GM12878 (cell line): ENCODE data around the gene INHBC. TPM values are rescaled to one million over a fixed set of nuclear protein-coding genes. Genes with fewer than 3 reads are reported as not detected.

Source experiments
- ATAC-seq: fragments of 200-7000 bp; cut with Tn5 transposase; 3 replicates; pipeline ENCODE4 v1.9.1; 2020; ENCODE audit warnings: mild to moderate bottlenecking, moderate library complexity
- BruUV-seq: library from RNA; stranded (reverse); fragments of 400-500 nt; replicated peaks from 2 replicates; lab custom pipeline; 2021; lab: Mats Ljungman, UMichigan
- CTCF ChIA-PET: fragments of 300-600 bp; sonication (Branson Sonifier 250); formaldehyde crosslinking; extraction: SDS; loops from one replicate; lab custom pipeline; 2021; ENCODE audit warnings: inconsistent platforms; lab: Yijun Ruan, JAX
- POLR2A ChIA-PET: fragments of 350-600 bp; formaldehyde crosslinking; extraction: SDS; loops from one replicate; lab custom pipeline; 2021; ENCODE audit warnings: inconsistent platforms; lab: Charles Lee
- RAD21 ChIA-PET: fragments of 300-600 bp; sonication (Branson Sonifier 250); formaldehyde crosslinking; loops from one replicate; lab custom pipeline; 2023; ENCODE audit warnings: antibody characterized with exemption; ENCODE audit not compliant: unreplicated experiment; lab: Charles Lee
- SMC1A ChIA-PET: fragments of 300-600 bp; sonication (Branson Sonifier 250); formaldehyde crosslinking; loops from one replicate; lab custom pipeline; 2023; ENCODE audit not compliant: unreplicated experiment, uncharacterized antibody; lab: Charles Lee
- DNase-seq: peaks from one replicate; pipeline ENCODE4 v3.0.0-alpha.2; 2011; ENCODE audit warnings: low read depth, low spot score
- FAIRE-seq: peaks from 3 replicates; lab custom pipeline; 2011; peaks lifted over from hg19 to GRCh38; lab: Jason Lieb, UNC
- H2AFZ ChIP-seq: 2 replicates; pipeline ENCODE4 v1.6.0; 2011; ENCODE audit warnings: low read depth, low read length, control low read depth; ENCODE audit not compliant: control insufficient read depth
- H3K27ac ChIP-seq: 2 replicates; pipeline ENCODE4 v1.5.1; 2011; ENCODE audit warnings: control low read depth; ENCODE audit not compliant: control insufficient read depth, insufficient read depth
- H3K27me3 ChIP-seq, 2 experiments: replicated peaks in 1 of 2; 2 replicates each; pipeline versions ENCODE4 v1.6.0 to v1.6.1; 2011; ENCODE audit warnings: low read length in 1 of 2; ENCODE audit not compliant: control insufficient read depth in 2 of 2, insufficient read depth in 2 of 2
- H3K36me3 ChIP-seq, 2 experiments: 2 replicates each; pipeline ENCODE4 v1.5.1; 2011; ENCODE audit warnings: low read length in 1 of 2; ENCODE audit not compliant: control insufficient read depth in 2 of 2, insufficient read depth in 2 of 2
- H3K4me1 ChIP-seq: 2 replicates; pipeline ENCODE4 v1.6.1; 2011; ENCODE audit warnings: mild to moderate bottlenecking, low read length, moderate library complexity, mixed read lengths; ENCODE audit not compliant: control insufficient read depth, insufficient read depth
- H3K4me2 ChIP-seq: 2 replicates; pipeline ENCODE4 v1.6.0; 2011; ENCODE audit warnings: control low read depth; ENCODE audit not compliant: control insufficient read depth, insufficient read depth
- H3K4me3 ChIP-seq: fragments of 200-600 bp; sonication (generic); 2 replicates; pipeline ENCODE4 v1.5.1; 2016
- H3K79me2 ChIP-seq: 2 replicates; pipeline ENCODE4 v1.6.0; 2011; ENCODE audit warnings: low read length; ENCODE audit not compliant: control insufficient read depth, insufficient read depth
- H3K9ac ChIP-seq: 2 replicates; pipeline ENCODE4 v1.8.0; 2011; ENCODE audit warnings: low read length, control low read depth, mixed read lengths; ENCODE audit not compliant: control insufficient read depth, insufficient read depth
- H3K9me3 ChIP-seq: replicated peaks from 3 replicates; pipeline ENCODE4 v1.5.1; 2011; ENCODE audit warnings: mild to moderate bottlenecking, low read length; ENCODE audit not compliant: control insufficient read depth, insufficient read depth
- H4K20me1 ChIP-seq: 2 replicates; pipeline ENCODE4 v1.6.0; 2011; ENCODE audit not compliant: control insufficient read depth, insufficient read depth
- IRF3 ChIP-seq: fragments of 450-650 bp; IDR thresholded peaks from 2 replicates; pipeline ENCODE4 v1.6.1; 2014; ENCODE audit warnings: mild to moderate bottlenecking
- POLR2A ChIP-seq: IDR thresholded peaks from 2 replicates; pipeline ENCODE4 v1.6.1; 2011; ENCODE audit warnings: low read depth, mild to moderate bottlenecking, low read length
- WGBS: methylation state at CpG from one replicate; pipeline ENCODE4 v1.1.6; 2016; ENCODE audit warnings: low lambda C conversion rate; ENCODE audit not compliant: insufficient replicate concordance, insufficient coverage; ENCODE audit errors: missing lambda C conversion rate; 5-methylcytosine and 5-hydroxymethylcytosine counted together
- in situ Hi-C: fragments of 300-500 bp; cut with MboI; formaldehyde crosslinking; loops from 9 replicates; pipeline ENCODE4 v1.14.3; 2018; ENCODE audit warnings: mixed read lengths
- intact Hi-C: fragments of 100-400 bp; cut with micrococcal nuclease; formaldehyde crosslinking; loops from one replicate; pipeline ENCODE4 v1.14.2; 2022; ENCODE audit not compliant: unreplicated experiment
- polyA plus RNA-seq, 11 experiments: library from polyadenylated mRNA; depleted of rRNA in 4 of 11; unstranded in 6 of 11; stranded (reverse) in 5 of 11; fragments of >200 nt; fragmentation: Nextera tagmentation in 4 of 11; fragmentation: Illumina TruSeq in 1 of 11; extraction: Ambion mirVana in 4 of 11; extraction: Trizol in 1 of 11; gene quantifications; 1 replicate in 1 of 11; 2 replicates in 10 of 11; pipeline versions ENCODE4 v1.2.1 to v1.2.3, GENCODE V29; 2011 to 2016; ENCODE audit warnings: inconsistent platforms in 2 of 11, missing spikeins in 2 of 11, low read depth in 1 of 11
- small RNA-seq: library from RNA; depleted of rRNA; stranded (forward); fragments of <200 nt; gene quantifications from one replicate; pipeline ENCODE3, GENCODE V24; 2014
- total RNA-seq, 4 experiments: library from RNA; depleted of rRNA in 3 of 4; stranded (reverse); fragments of >200 nt in 3 of 4; fragmentation: Illumina TruSeq in 1 of 4; extraction: Trizol in 1 of 4; gene quantifications; 2 replicates each; pipeline versions ENCODE4 v1.2.1 to v1.2.3, GENCODE V29; 2013 to 2021

INHBC gene
- total and polyA plus RNA-seq, 10 of the 15 experiments (the other 5 are each of a cell fraction or from before 2014, with no cell fraction given) = 0.04 to 0.22 (median 0.13) TPM; not detected in 5

- CTCF ChIA-PET = no interaction called here
- Histone ChIP-seq H3K4me1 (no peaks in the 10 kb centered on the region), H3K79me2 (no peaks in the 10 kb centered on the region), H2AFZ (no peak overlapping the region), H3K27me3 (no peaks in the 10 kb centered on the region)
- no peak for ATAC-seq
- SMC1A ChIA-PET = no interaction called here
- RAD21 ChIA-PET = no interaction called here
- POLR2A ChIA-PET = no interaction called here
- no peak for TF ChIP-seq IRF3
- peak; percentile 55 for TF ChIP-seq POLR2A
- TF ChIP-seq, all 136 proteins: peak for 1
- Histone ChIP-seq H3K4me2 (no peak overlapping the region), H3K9ac (no peak overlapping the region), H3K27ac (no peak overlapping the region), H3K36me3 (peaks cover 14 to 26% of the 10 kb centered on the region in 2 experiments), H3K4me3 (no peak overlapping the region), H3K9me3 (no peaks in the 10 kb centered on the region), H4K20me1 (no peaks in the 10 kb centered on the region)
- BruUV-seq = no TSS peak
- no peak for DNase-seq
- in situ Hi-C loops (no loop called here), intact Hi-C loops (no loop called here)
- no peak for FAIRE-seq
- 95% methylated on average over 11 of the region's 11 CpGs for WGBS
Observed at GRCh38 chr12:57500213-57500612, 65.6 kb downstream of the INHBC start.

Small RNAs within 50 kb of the gene (small RNA-seq; reads per million reads assigned to genes)
- not detected for gene RNU6-879P

Other genes starting within 250 kb of the INHBC start
Only the 7 nearest of the 16 such genes appear.
- gene R3HDM2, start 3.7 kb upstream of the INHBC start, total RNA-seq (2014; rRNA removed) = 11.7 TPM in 2 replicates
- gene R3HDM2, start 3.7 kb upstream of the INHBC start, total RNA-seq (2014; rRNA removed; fragmentation: Illumina TruSeq; extraction: Trizol) = 10.8 and 12.0 TPM in 2 replicates
- 24.9 and 26.1 TPM in 2 replicates for gene R3HDM2, start 3.7 kb upstream of the INHBC start, total RNA-seq (2021)
- gene R3HDM2, start 3.7 kb upstream of the INHBC start, polyA plus RNA-seq (2011; rRNA removed) = 12.4 and 13.9 TPM in 2 replicates
- 17.2 and 23.0 TPM in 2 replicates for gene R3HDM2, start 3.7 kb upstream of the INHBC start, polyA plus RNA-seq (2014; fragmentation: Illumina TruSeq; extraction: Trizol)
- gene R3HDM2, start 3.7 kb upstream of the INHBC start, polyA plus RNA-seq (2014; fragmentation: Nextera tagmentation; extraction: Ambion mirVana) = 1 to 10 TPM; 4.6 to 6.2 TPM
- gene R3HDM2, start 3.7 kb upstream of the INHBC start, polyA plus RNA-seq (2014; rRNA removed) = 13.9 and 15.3 TPM in 2 replicates
- gene R3HDM2, start 3.7 kb upstream of the INHBC start, polyA plus RNA-seq (2016; fragmentation: Nextera tagmentation; extraction: Ambion mirVana) = 1 to 10 TPM; 7.8 to 8.9 TPM
- gene INHBE, start 20.5 kb downstream of the INHBC start, total RNA-seq (2014; rRNA removed) = 0.51 and 1.5 TPM in 2 replicates
- gene INHBE, start 20.5 kb downstream of the INHBC start, total RNA-seq (2014; rRNA removed; fragmentation: Illumina TruSeq; extraction: Trizol) = 0.36 and 0.78 TPM in 2 replicates
- 0.64 and 0.77 TPM in 2 replicates for gene INHBE, start 20.5 kb downstream of the INHBC start, total RNA-seq (2021)
- gene INHBE, start 20.5 kb downstream of the INHBC start, polyA plus RNA-seq (2011; rRNA removed) = 2.2 and 2.5 TPM in 2 replicates
- gene INHBE, start 20.5 kb downstream of the INHBC start, polyA plus RNA-seq (2014; fragmentation: Illumina TruSeq; extraction: Trizol) = 0.38 and 0.70 TPM in 2 replicates
- gene INHBE, start 20.5 kb downstream of the INHBC start, polyA plus RNA-seq (2014; fragmentation: Nextera tagmentation; extraction: Ambion mirVana) = under 1 TPM; 0.13 to 0.18 TPM
- 0.58 and 1.9 TPM in 2 replicates for gene INHBE, start 20.5 kb downstream of the INHBC start, polyA plus RNA-seq (2014; rRNA removed)
- gene INHBE, start 20.5 kb downstream of the INHBC start, polyA plus RNA-seq (2016; fragmentation: Nextera tagmentation; extraction: Ambion mirVana) = under 1 TPM; 0.09 to 0.14 TPM
- gene GLI1, start 25.0 kb downstream of the INHBC start, total RNA-seq (2014; rRNA removed) = 0.71 and 1.0 TPM in 2 replicates
- gene GLI1, start 25.0 kb downstream of the INHBC start, total RNA-seq (2014; rRNA removed; fragmentation: Illumina TruSeq; extraction: Trizol) = 0.31 and 0.32 TPM in 2 replicates
- 1.1 and 1.2 TPM in 2 replicates for gene GLI1, start 25.0 kb downstream of the INHBC start, total RNA-seq (2021)
- 0.97 and 1.2 TPM in 2 replicates for gene GLI1, start 25.0 kb downstream of the INHBC start, polyA plus RNA-seq (2011; rRNA removed)
- 0.32 and 0.79 TPM in 2 replicates for gene GLI1, start 25.0 kb downstream of the INHBC start, polyA plus RNA-seq (2014; fragmentation: Illumina TruSeq; extraction: Trizol)
- under 1 TPM; 0.32 to 0.46 TPM for gene GLI1, start 25.0 kb downstream of the INHBC start, polyA plus RNA-seq (2014; fragmentation: Nextera tagmentation; extraction: Ambion mirVana)
- 0.53 and 1.4 TPM in 2 replicates for gene GLI1, start 25.0 kb downstream of the INHBC start, polyA plus RNA-seq (2014; rRNA removed)
- under 1 TPM; 0.27 to 0.82 TPM for gene GLI1, start 25.0 kb downstream of the INHBC start, polyA plus RNA-seq (2016; fragmentation: Nextera tagmentation; extraction: Ambion mirVana)
- gene ARHGAP9, start 45.1 kb downstream of the INHBC start, total RNA-seq (2014; rRNA removed) = 78.1 and 79.8 TPM in 2 replicates
- 47.3 and 51.7 TPM in 2 replicates for gene ARHGAP9, start 45.1 kb downstream of the INHBC start, total RNA-seq (2014; rRNA removed; fragmentation: Illumina TruSeq; extraction: Trizol)
- gene ARHGAP9, start 45.1 kb downstream of the INHBC start, total RNA-seq (2021) = 101 and 102 TPM in 2 replicates
- 42.5 and 68.9 TPM in 2 replicates for gene ARHGAP9, start 45.1 kb downstream of the INHBC start, polyA plus RNA-seq (2011; rRNA removed)
- gene ARHGAP9, start 45.1 kb downstream of the INHBC start, polyA plus RNA-seq (2014; fragmentation: Illumina TruSeq; extraction: Trizol) = 63.7 and 89.0 TPM in 2 replicates
- 10 to 100 TPM; 19.5 to 75.6 TPM for gene ARHGAP9, start 45.1 kb downstream of the INHBC start, polyA plus RNA-seq (2014; fragmentation: Nextera tagmentation; extraction: Ambion mirVana)
- 98.7 and 106 TPM in 2 replicates for gene ARHGAP9, start 45.1 kb downstream of the INHBC start, polyA plus RNA-seq (2014; rRNA removed)
- 10 to 100 TPM; 71.1 to 81.3 TPM for gene ARHGAP9, start 45.1 kb downstream of the INHBC start, polyA plus RNA-seq (2016; fragmentation: Nextera tagmentation; extraction: Ambion mirVana)
- gene MARS1, start 53.3 kb downstream of the INHBC start, total RNA-seq (2014; rRNA removed) = 138 and 155 TPM in 2 replicates
- gene MARS1, start 53.3 kb downstream of the INHBC start, total RNA-seq (2014; rRNA removed; fragmentation: Illumina TruSeq; extraction: Trizol) = 132 and 151 TPM in 2 replicates
- 208 and 212 TPM in 2 replicates for gene MARS1, start 53.3 kb downstream of the INHBC start, total RNA-seq (2021)
- 61.9 and 108 TPM in 2 replicates for gene MARS1, start 53.3 kb downstream of the INHBC start, polyA plus RNA-seq (2011; rRNA removed)
- gene MARS1, start 53.3 kb downstream of the INHBC start, polyA plus RNA-seq (2014; fragmentation: Illumina TruSeq; extraction: Trizol) = 161 and 221 TPM in 2 replicates
- 100 to 1,000 TPM in 1 of 2 experiments, 10 to 100 TPM in 1; 72.3 to 129 TPM for gene MARS1, start 53.3 kb downstream of the INHBC start, polyA plus RNA-seq (2014; fragmentation: Nextera tagmentation; extraction: Ambion mirVana)
- 137 and 156 TPM in 2 replicates for gene MARS1, start 53.3 kb downstream of the INHBC start, polyA plus RNA-seq (2014; rRNA removed)
- 100 to 1,000 TPM; 255 to 270 TPM for gene MARS1, start 53.3 kb downstream of the INHBC start, polyA plus RNA-seq (2016; fragmentation: Nextera tagmentation; extraction: Ambion mirVana)
- gene DDIT3, start 85.7 kb downstream of the INHBC start, total RNA-seq (2014; rRNA removed) = 9.7 and 9.8 TPM in 2 replicates
- 10.4 and 12.2 TPM in 2 replicates for gene DDIT3, start 85.7 kb downstream of the INHBC start, total RNA-seq (2014; rRNA removed; fragmentation: Illumina TruSeq; extraction: Trizol)
- 8.2 and 9.2 TPM in 2 replicates for gene DDIT3, start 85.7 kb downstream of the INHBC start, total RNA-seq (2021)
- gene DDIT3, start 85.7 kb downstream of the INHBC start, polyA plus RNA-seq (2011; rRNA removed) = 23.6 and 25.0 TPM in 2 replicates
- gene DDIT3, start 85.7 kb downstream of the INHBC start, polyA plus RNA-seq (2014; fragmentation: Illumina TruSeq; extraction: Trizol) = 10.9 and 13.4 TPM in 2 replicates
- gene DDIT3, start 85.7 kb downstream of the INHBC start, polyA plus RNA-seq (2014; fragmentation: Nextera tagmentation; extraction: Ambion mirVana) = 10 to 100 TPM; 26.8 to 28.9 TPM
- 9.9 and 10.1 TPM in 2 replicates for gene DDIT3, start 85.7 kb downstream of the INHBC start, polyA plus RNA-seq (2014; rRNA removed)
- 10 to 100 TPM; 20.0 to 21.7 TPM for gene DDIT3, start 85.7 kb downstream of the INHBC start, polyA plus RNA-seq (2016; fragmentation: Nextera tagmentation; extraction: Ambion mirVana)
- 3.1 and 4.6 TPM in 2 replicates for gene MBD6, start 88.0 kb downstream of the INHBC start, total RNA-seq (2014; rRNA removed)
- 3.5 and 3.7 TPM in 2 replicates for gene MBD6, start 88.0 kb downstream of the INHBC start, total RNA-seq (2014; rRNA removed; fragmentation: Illumina TruSeq; extraction: Trizol)
- gene MBD6, start 88.0 kb downstream of the INHBC start, total RNA-seq (2021) = 41.5 and 52.7 TPM in 2 replicates
- 2.0 and 3.8 TPM in 2 replicates for gene MBD6, start 88.0 kb downstream of the INHBC start, polyA plus RNA-seq (2011; rRNA removed)
- 5.9 and 12.7 TPM in 2 replicates for gene MBD6, start 88.0 kb downstream of the INHBC start, polyA plus RNA-seq (2014; fragmentation: Illumina TruSeq; extraction: Trizol)
- 1 to 10 TPM; 1.5 to 5.5 TPM for gene MBD6, start 88.0 kb downstream of the INHBC start, polyA plus RNA-seq (2014; fragmentation: Nextera tagmentation; extraction: Ambion mirVana)
- 20.2 and 24.3 TPM in 2 replicates for gene MBD6, start 88.0 kb downstream of the INHBC start, polyA plus RNA-seq (2014; rRNA removed)
- 1 to 10 TPM; 8.1 to 8.6 TPM for gene MBD6, start 88.0 kb downstream of the INHBC start, polyA plus RNA-seq (2016; fragmentation: Nextera tagmentation; extraction: Ambion mirVana)